Astrocyte (in vitro differentiated cells and primary cell): ENCODE data around the gene FBLIM1. TPM values are rescaled to one million over a fixed set of nuclear protein-coding genes. Genes with fewer than 3 reads are reported as not detected.

Source experiments
- DNase-seq: peaks from one replicate; pipeline ENCODE4 v3.0.0-alpha.2; 2010; ENCODE audit warnings: low read depth
- FAIRE-seq: peaks from 2 replicates; lab custom pipeline; 2011; peaks lifted over from hg19 to GRCh38; lab: Jason Lieb, UNC
- H2AFZ ChIP-seq: 2 replicates; pipeline ENCODE4 v1.6.0; 2012; ENCODE audit warnings: low read depth, low read length, inconsistent platforms
- H3K27ac ChIP-seq: 2 replicates; pipeline ENCODE4 v1.5.1; 2011; ENCODE audit warnings: low read depth, low read length, inconsistent platforms
- H3K27me3 ChIP-seq: 2 replicates; pipeline ENCODE4 v1.6.0; 2011; ENCODE audit warnings: low read length, inconsistent platforms; ENCODE audit not compliant: insufficient read depth
- H3K36me3 ChIP-seq: 2 replicates; pipeline ENCODE4 v1.5.1; 2011; ENCODE audit warnings: low read length, inconsistent platforms; ENCODE audit not compliant: insufficient read depth
- H3K4me1 ChIP-seq: 2 replicates; pipeline ENCODE4 v1.5.1; 2011; ENCODE audit warnings: low read length, inconsistent platforms; ENCODE audit not compliant: insufficient read depth
- H3K4me2 ChIP-seq: 2 replicates; pipeline ENCODE4 v1.6.0; 2012; ENCODE audit warnings: low read length, inconsistent platforms
- H3K4me3 ChIP-seq: 2 replicates; pipeline ENCODE4 v1.5.1; 2011; ENCODE audit warnings: low read depth, mild to moderate bottlenecking, low read length, inconsistent platforms; ENCODE audit not compliant: insufficient read depth
- H3K79me2 ChIP-seq: 2 replicates; pipeline ENCODE4 v1.6.0; 2012; ENCODE audit warnings: mild to moderate bottlenecking, low read length, inconsistent platforms; ENCODE audit not compliant: insufficient read depth
- H3K9ac ChIP-seq: 2 replicates; pipeline ENCODE4 v1.6.0; 2012; ENCODE audit warnings: mild to moderate bottlenecking, low read length, inconsistent platforms
- H3K9me3 ChIP-seq: 2 replicates; pipeline ENCODE4 v1.5.1; 2012; ENCODE audit warnings: low read depth, mild to moderate bottlenecking, low read length, inconsistent platforms; ENCODE audit not compliant: insufficient read depth
- H4K20me1 ChIP-seq: 2 replicates; pipeline ENCODE4 v1.6.0; 2012; ENCODE audit warnings: low read length, inconsistent platforms; ENCODE audit not compliant: insufficient read depth
- H3K27ac Mint-ChIP-seq: one replicate; pipeline ENCODE4 v1.8.0; 2021; ENCODE audit warnings: mild to moderate bottlenecking, mixed read lengths; ENCODE audit not compliant: unreplicated experiment
- H3K27me3 Mint-ChIP-seq: one replicate; pipeline ENCODE4 v1.8.0; 2021; ENCODE audit warnings: low read depth, mixed read lengths; ENCODE audit not compliant: unreplicated experiment
- H3K36me3 Mint-ChIP-seq: one replicate; pipeline ENCODE4 v1.8.0; 2021; ENCODE audit warnings: low read depth, mixed read lengths; ENCODE audit not compliant: unreplicated experiment
- H3K4me1 Mint-ChIP-seq: one replicate; pipeline ENCODE4 v1.8.0; 2021; ENCODE audit warnings: low read depth, mixed read lengths; ENCODE audit not compliant: unreplicated experiment
- H3K4me3 Mint-ChIP-seq: one replicate; pipeline ENCODE4 v1.8.0; 2021; ENCODE audit warnings: mild to moderate bottlenecking, moderate library complexity, mixed read lengths; ENCODE audit not compliant: unreplicated experiment
- H3K9me3 Mint-ChIP-seq: one replicate; pipeline ENCODE4 v1.8.0; 2021; ENCODE audit warnings: mild to moderate bottlenecking, mixed read lengths; ENCODE audit not compliant: unreplicated experiment
- EZH2 ChIP-seq: IDR thresholded peaks from 2 replicates; pipeline ENCODE4 v1.6.1; 2012; ENCODE audit warnings: mild to moderate bottlenecking, low read length, inconsistent platforms; ENCODE audit not compliant: insufficient read depth
- total RNA-seq: library from RNA; stranded (reverse); gene quantifications from 2 replicates; pipeline ENCODE4 v1.2.1, GENCODE V29; 2021
- TF ChIP-seq, protein P1 (sequence below): IDR thresholded peaks from 2 replicates; pipeline ENCODE4 v1.5.1; 2011; ENCODE audit warnings: low read depth, mild to moderate bottlenecking, inconsistent platforms, low read length, moderate library complexity; ENCODE audit not compliant: insufficient read depth

The FBLIM1 gene
- total RNA-seq, 1 donor from 2014 or later: 179 TPM

DNA sequence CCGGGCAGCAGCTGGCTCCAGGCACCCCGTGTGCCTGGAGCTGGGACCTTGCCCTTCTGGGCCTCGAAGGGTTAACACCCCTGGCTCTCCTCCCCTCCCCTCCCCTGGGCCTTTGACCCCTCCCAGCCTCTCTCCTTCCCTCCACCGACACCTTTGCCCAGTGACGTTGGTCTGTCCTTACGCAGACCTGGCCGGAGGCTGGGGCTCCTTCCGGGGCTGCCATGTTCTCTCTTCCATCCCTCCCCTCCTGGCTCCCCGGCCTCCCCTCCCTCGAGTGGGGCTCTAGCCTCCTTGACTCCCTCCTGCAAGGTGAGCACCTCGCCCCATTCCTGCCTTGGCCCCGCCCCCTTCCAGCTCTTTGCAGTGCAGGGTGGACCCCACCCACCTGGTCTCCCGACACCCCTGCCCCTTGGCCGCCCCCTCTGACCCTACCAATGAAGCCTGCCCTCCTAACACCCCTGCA, 16.2 kb upstream of the FBLIM1 start, which contains the start of gene TMEM82:
Gene TMEM82 (plus strand): TSS at position 161 of the 463 bp plus-strand sequence. CDS start 61 bp downstream, at position 222.
- H3K4me1 Mint-ChIP-seq: no peaks in the 10 kb centered on the region
- no peak within 1 kb of the TSS for H3K4me3 Mint-ChIP-seq
- FAIRE-seq: no peak
- H3K4me1 ChIP-seq: no peaks in the 10 kb centered on the region
- no peaks in the 10 kb centered on the region for H3K36me3 Mint-ChIP-seq
- no peak for DNase-seq
- H3K4me3 ChIP-seq: no peak within 1 kb of the TSS
- no peak within 1 kb of the TSS for H3K27ac Mint-ChIP-seq
- H2AFZ ChIP-seq: no peak within 1 kb of the TSS
- peaks cover 8% of the 10 kb centered on the region for H3K27me3 Mint-ChIP-seq
- no peaks in the 10 kb centered on the region for H3K27me3 ChIP-seq
- H3K9ac ChIP-seq: no peak within 1 kb of the TSS
- no peaks in the 10 kb centered on the region for H3K36me3 ChIP-seq
- H3K79me2 ChIP-seq: no peaks in the 10 kb centered on the region
- no peak within 1 kb of the TSS for H3K27ac ChIP-seq
- H3K9me3 ChIP-seq: no peaks in the 10 kb centered on the region
- no peaks in the 10 kb centered on the region for H4K20me1 ChIP-seq
- no peak within 1 kb of the TSS for H3K4me2 ChIP-seq
- no peaks in the 10 kb centered on the region for H3K9me3 Mint-ChIP-seq
- TF ChIP-seq, protein P1, sequence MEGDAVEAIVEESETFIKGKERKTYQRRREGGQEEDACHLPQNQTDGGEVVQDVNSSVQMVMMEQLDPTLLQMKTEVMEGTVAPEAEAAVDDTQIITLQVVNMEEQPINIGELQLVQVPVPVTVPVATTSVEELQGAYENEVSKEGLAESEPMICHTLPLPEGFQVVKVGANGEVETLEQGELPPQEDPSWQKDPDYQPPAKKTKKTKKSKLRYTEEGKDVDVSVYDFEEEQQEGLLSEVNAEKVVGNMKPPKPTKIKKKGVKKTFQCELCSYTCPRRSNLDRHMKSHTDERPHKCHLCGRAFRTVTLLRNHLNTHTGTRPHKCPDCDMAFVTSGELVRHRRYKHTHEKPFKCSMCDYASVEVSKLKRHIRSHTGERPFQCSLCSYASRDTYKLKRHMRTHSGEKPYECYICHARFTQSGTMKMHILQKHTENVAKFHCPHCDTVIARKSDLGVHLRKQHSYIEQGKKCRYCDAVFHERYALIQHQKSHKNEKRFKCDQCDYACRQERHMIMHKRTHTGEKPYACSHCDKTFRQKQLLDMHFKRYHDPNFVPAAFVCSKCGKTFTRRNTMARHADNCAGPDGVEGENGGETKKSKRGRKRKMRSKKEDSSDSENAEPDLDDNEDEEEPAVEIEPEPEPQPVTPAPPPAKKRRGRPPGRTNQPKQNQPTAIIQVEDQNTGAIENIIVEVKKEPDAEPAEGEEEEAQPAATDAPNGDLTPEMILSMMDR: no peak
- no peak for TF ChIP-seq EZH2

DNA sequence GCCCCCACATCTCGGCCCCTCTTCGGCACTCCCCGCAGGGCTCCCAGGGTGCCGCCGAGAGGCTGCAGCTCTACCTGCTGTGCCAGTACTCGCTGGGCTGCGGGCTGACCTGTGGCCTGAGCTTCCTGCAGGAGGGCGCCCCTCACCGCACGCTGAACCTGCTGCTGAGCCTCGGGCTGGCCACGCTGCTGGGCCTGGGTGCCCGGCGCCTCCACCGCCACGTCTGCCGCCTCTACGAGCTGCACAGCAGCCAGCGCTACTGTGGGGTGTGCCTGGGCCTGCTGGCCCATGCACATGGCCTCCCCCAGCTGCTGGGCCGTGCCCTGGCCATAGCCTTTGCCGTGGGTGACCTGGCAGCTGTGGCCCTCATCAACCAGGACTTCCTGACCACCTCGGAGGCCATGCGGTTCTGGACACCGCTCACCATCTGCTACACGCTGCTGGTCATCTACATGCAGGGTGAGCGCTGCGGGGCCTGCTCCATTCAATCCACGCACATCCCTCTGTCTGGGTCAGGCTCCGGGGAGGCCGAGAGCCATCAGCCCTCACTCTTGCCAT, 14.4 kb upstream of the FBLIM1 start:
- Histone ChIP-seq H4K20me1 (no peaks in the 10 kb centered on the region), H3K4me2 (no peak overlapping the region), H3K4me3 (no peak overlapping the region), H3K79me2 (no peaks in the 10 kb centered on the region), H2AFZ (no peak overlapping the region), H3K4me1 (peaks cover 2% of the 10 kb centered on the region), H3K27ac (no peak overlapping the region), H3K27me3 (no peaks in the 10 kb centered on the region), H3K36me3 (no peaks in the 10 kb centered on the region), H3K9me3 (no peaks in the 10 kb centered on the region), H3K9ac (no peak overlapping the region)
- TF ChIP-seq EZH2: no peak
- TF ChIP-seq, protein P1: no peak
- DNase-seq (no peak), FAIRE-seq (no peak)
- Mint-ChIP-seq H3K4me1 (no peaks in the 10 kb centered on the region), H3K27ac (no peak overlapping the region), H3K36me3 (no peaks in the 10 kb centered on the region), H3K9me3 (no peaks in the 10 kb centered on the region), H3K27me3 (peaks cover 8% of the 10 kb centered on the region), H3K4me3 (no peak overlapping the region)

DNA sequence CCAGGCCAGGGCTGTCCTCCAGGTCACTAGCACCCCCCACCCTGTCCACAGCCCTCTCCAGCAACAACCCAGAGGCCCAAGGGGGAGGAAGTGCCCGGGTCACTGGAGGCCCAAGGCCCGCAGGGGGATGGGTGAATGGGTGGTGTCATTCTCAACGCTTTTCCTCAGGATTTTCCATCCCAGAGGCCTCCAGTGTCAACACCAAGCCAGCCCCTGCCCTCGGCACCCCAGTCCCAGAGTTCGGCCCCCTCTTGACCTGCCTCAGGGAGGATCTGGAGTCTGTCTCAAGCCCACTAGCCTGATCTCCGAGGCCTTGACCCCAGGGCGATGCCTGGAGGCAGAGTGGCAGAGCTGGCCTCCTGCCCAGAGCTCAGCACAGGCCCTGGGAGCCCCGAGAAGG, 11.2 kb upstream of the FBLIM1 start:
- Mint-ChIP-seq H3K4me1 (no peaks in the 10 kb centered on the region), H3K9me3 (peaks cover 1% of the 10 kb centered on the region), H3K4me3 (no peak overlapping the region), H3K27ac (no peak overlapping the region), H3K36me3 (no peaks in the 10 kb centered on the region), H3K27me3 (peaks cover 18% of the 10 kb centered on the region)
- no peak overlapping the region for H2AFZ ChIP-seq
- H3K4me2 ChIP-seq: no peak overlapping the region
- FAIRE-seq: no peak
- no peaks in the 10 kb centered on the region for H4K20me1 ChIP-seq
- H3K27me3 ChIP-seq: no peaks in the 10 kb centered on the region
- no peaks in the 10 kb centered on the region for H3K36me3 ChIP-seq
- H3K9ac ChIP-seq: no peak overlapping the region
- no peak overlapping the region for H3K4me3 ChIP-seq
- no peak overlapping the region for H3K27ac ChIP-seq
- H3K79me2 ChIP-seq: no peaks in the 10 kb centered on the region
- TF ChIP-seq, protein P1: no peak
- TF ChIP-seq EZH2: no peak
- no peaks in the 10 kb centered on the region for H3K9me3 ChIP-seq
- peaks cover 13% of the 10 kb centered on the region for H3K4me1 ChIP-seq
- no peak for DNase-seq
